Cardiac muscle cell (in vitro differentiated cells and primary cell): ENCODE measurements around the gene PEAR1. TPM values are rescaled to one million over a fixed set of nuclear protein-coding genes. Genes with fewer than 3 reads are reported as not detected.

Experiments used
- DNase-seq, 2 donors: peaks; one replicate each; pipeline versions ENCODE4 v3.0.0 to v3.0.0-alpha.2; 2010 to 2017; ENCODE audit warnings: low read depth in 1 of 2, low spot score in 1 of 2
- H3K27ac ChIP-seq: fragments of 200-600 bp; sonication (generic); 2 replicates; pipeline ENCODE4 v1.5.1; 2016
- H3K27me3 ChIP-seq: fragments of 200-600 bp; sonication (generic); 2 replicates; pipeline ENCODE4 v1.6.0; 2016; ENCODE audit warnings: control low read depth
- H3K36me3 ChIP-seq: fragments of 200-600 bp; sonication (generic); 2 replicates; pipeline ENCODE4 v1.5.1; 2016; ENCODE audit warnings: control low read depth
- H3K4me1 ChIP-seq: fragments of 200-600 bp; sonication (generic); 2 replicates; pipeline ENCODE4 v1.8.1; 2017; ENCODE audit warnings: low read depth, mild to moderate bottlenecking, mixed run types
- H3K4me3 ChIP-seq: fragments of 200-600 bp; sonication (generic); 2 replicates; pipeline ENCODE4 v1.5.1; 2016; ENCODE audit warnings: mild to moderate bottlenecking
- H3K9me3 ChIP-seq: fragments of 200-600 bp; sonication (generic); 2 replicates; pipeline ENCODE4 v1.5.1; 2017; ENCODE audit warnings: low read depth, mild to moderate bottlenecking, control low read depth
- polyA plus RNA-seq: library from polyadenylated mRNA; unstranded; fragments of >200 nt; fragmentation: Nextera tagmentation; extraction: Ambion mirVana; gene quantifications from 2 replicates; pipeline ENCODE4 v1.2.1, GENCODE V29; 2016
- total RNA-seq: library from RNA; depleted of rRNA; stranded (reverse); fragments of >200 nt; gene quantifications from 2 replicates; pipeline ENCODE4 v1.2.3, GENCODE V29; 2016
- TF ChIP-seq, protein P1 (sequence below): IDR thresholded peaks from 2 replicates; pipeline ENCODE4 v1.5.1; 2012; ENCODE audit warnings: low read depth, mild to moderate bottlenecking, low read length

Gene PEAR1
- total and polyA plus RNA-seq, 2 experiments from 2014 or later, result 0.57 to 1.1 TPM

DNA sequence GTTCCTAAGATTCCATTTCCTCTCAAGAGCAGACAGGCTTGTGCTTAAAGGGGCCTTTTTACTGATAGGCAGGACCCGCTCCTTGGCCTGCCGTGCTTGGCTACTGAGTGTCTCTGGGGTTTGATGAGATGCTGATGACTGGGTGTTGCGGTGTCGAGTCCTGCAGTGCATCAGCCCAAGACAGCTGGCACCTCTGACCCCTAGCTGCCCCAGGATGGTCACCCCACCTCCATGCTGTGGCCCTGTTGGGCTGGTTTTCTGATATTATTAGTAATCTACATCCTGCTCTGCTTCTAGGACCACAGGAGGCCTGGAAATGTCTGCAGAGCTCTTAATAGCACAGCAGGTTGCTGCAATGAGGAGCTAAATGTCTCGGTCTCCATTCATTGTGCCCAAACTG, 55.6 kb downstream of the PEAR1 start:
- no peak overlapping the region for H3K4me3 ChIP-seq
- peak overlapping the region; percentile 82 for H3K27ac ChIP-seq
- H3K4me1 ChIP-seq, result peaks cover 43% of the 10 kb centered on the region
- peaks cover 27% of the 10 kb centered on the region for H3K36me3 ChIP-seq
- no peaks in the 10 kb centered on the region for H3K9me3 ChIP-seq
- no peaks in the 10 kb centered on the region for H3K27me3 ChIP-seq
- DNase-seq, result no peak
- TF ChIP-seq, protein P1, sequence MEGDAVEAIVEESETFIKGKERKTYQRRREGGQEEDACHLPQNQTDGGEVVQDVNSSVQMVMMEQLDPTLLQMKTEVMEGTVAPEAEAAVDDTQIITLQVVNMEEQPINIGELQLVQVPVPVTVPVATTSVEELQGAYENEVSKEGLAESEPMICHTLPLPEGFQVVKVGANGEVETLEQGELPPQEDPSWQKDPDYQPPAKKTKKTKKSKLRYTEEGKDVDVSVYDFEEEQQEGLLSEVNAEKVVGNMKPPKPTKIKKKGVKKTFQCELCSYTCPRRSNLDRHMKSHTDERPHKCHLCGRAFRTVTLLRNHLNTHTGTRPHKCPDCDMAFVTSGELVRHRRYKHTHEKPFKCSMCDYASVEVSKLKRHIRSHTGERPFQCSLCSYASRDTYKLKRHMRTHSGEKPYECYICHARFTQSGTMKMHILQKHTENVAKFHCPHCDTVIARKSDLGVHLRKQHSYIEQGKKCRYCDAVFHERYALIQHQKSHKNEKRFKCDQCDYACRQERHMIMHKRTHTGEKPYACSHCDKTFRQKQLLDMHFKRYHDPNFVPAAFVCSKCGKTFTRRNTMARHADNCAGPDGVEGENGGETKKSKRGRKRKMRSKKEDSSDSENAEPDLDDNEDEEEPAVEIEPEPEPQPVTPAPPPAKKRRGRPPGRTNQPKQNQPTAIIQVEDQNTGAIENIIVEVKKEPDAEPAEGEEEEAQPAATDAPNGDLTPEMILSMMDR, result no peak

DNA sequence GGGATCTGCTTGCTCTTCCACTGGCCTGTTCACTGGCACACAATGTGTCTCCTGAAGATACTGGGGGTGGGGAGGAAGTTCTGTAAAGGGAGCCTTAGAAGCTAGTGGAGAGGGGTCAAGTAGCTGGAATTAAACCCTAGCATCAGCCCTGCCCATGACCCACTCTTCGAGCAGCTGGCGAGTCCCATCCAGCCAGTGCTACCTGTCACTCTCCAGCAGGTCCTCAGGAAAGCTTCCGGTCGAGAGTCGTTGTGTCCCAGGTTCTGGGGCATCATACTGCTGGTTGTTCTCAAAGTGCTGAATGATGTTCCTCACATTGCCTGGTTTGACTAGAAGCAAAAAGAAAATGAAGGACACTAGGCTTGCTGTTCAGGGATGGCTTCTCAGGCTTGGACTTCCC, 57.9 kb downstream of the PEAR1 start:
- no peaks in the 10 kb centered on the region for H3K9me3 ChIP-seq
- no peak for DNase-seq
- H3K27ac ChIP-seq, result peak overlapping the region; percentile 82
- peaks cover 21% of the 10 kb centered on the region for H3K36me3 ChIP-seq
- H3K27me3 ChIP-seq, result no peaks in the 10 kb centered on the region
- TF ChIP-seq, protein P1, result no peak
- H3K4me3 ChIP-seq, result no peak overlapping the region
- peaks cover 43% of the 10 kb centered on the region for H3K4me1 ChIP-seq

DNA sequence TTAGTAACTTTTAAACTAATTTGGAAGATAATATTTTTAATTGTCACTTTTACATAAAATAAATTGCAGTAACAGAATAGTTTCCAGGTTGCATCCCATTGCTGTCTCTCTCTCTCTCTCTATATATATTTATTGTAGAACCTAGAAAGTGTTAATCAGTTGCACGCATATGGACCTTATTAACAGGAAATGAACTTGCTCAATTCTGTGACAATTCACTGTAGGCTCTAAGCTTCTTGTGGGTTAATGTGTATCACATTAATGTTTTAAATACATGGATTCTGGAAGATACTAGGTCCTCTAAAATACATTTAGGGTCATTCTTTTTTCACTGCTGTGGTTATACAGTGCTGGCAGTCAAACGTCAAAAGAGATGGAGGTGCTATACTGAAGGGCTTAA, 60.1 kb downstream of the PEAR1 start:
- H3K27me3 ChIP-seq, result no peaks in the 10 kb centered on the region
- peaks cover 19% of the 10 kb centered on the region for H3K36me3 ChIP-seq
- H3K4me1 ChIP-seq, result peaks cover 54% of the 10 kb centered on the region
- DNase-seq, result no peak
- H3K9me3 ChIP-seq, result no peaks in the 10 kb centered on the region
- TF ChIP-seq, protein P1, result no peak
- no peak overlapping the region for H3K4me3 ChIP-seq
- no peak overlapping the region for H3K27ac ChIP-seq

DNA sequence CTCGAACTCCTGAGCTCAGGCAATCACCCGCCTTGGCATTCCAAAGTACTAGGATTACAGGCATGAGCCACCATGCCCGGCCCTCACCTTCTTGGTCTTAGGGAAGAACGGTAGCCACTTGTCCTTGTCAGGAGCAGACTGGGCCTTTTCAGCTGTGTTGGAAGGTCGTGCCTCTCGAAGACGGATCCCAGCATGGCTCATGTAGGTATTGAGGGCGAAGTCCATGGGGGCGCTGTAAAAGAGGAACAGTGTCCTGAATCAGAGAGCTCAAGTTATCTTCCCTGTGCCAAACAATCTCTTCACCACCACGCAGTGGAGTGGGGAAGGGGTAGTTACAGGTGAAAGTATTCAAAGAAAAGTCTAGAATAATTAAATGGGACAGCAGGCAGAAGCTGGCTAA, 62.8 kb downstream of the PEAR1 start:
- Histone ChIP-seq H3K4me1 (peaks cover 47% of the 10 kb centered on the region), H3K27ac (no peak overlapping the region), H3K4me3 (no peak overlapping the region), H3K27me3 (no peaks in the 10 kb centered on the region), H3K36me3 (peaks cover 26% of the 10 kb centered on the region), H3K9me3 (no peaks in the 10 kb centered on the region)
- DNase-seq, result no peak
- TF ChIP-seq, protein P1, result no peak

DNA sequence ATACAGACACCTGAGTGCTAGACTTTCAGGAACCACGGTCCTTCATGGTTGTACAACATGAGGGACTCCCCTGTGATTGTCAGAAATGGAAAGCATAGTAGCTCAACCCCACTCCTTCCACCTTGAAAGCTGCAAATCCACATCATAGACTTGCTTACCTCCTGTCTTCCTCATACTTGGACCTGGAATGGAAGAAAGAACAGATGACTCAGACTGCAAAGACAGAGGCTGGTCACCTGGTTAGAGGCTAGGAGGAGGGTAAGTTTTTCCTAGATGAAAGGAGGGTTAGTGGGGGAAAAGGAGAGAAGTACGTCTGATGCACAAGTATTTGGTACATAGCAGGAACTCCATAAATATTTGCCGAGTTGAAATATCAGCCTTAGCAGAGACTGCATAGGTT, 64.1 kb downstream of the PEAR1 start:
- TF ChIP-seq, protein P1, result no peak
- Histone ChIP-seq H3K9me3 (no peaks in the 10 kb centered on the region), H3K4me1 (peaks cover 39% of the 10 kb centered on the region), H3K27me3 (no peaks in the 10 kb centered on the region), H3K27ac (peak overlapping the region; percentile 93), H3K36me3 (peaks cover 26% of the 10 kb centered on the region), H3K4me3 (no peak overlapping the region)
- DNase-seq, result no peak

DNA sequence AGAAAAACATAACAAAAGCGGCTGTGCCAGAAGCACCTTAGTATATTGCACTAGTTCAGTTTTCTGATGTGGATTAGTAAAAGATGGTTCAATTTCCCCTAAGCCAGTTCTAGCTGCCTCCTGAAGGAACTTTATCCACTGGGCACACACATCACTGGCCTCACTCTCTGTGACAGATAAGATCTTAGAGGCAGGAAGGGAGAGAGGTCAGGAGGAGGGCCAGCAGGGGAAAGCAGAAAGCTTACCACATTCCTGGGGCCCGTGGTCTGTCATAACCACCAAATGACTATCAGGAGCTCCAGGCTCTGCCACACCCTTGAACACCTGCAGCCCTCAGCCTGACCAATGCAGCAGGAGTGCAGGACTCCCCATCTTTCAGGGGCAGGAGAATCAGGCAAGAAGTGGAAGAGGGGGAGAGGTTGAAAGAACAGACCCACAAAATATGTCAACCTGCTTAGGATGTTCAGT, 64.8 kb downstream of the PEAR1 start:
- Histone ChIP-seq H3K9me3 (no peaks in the 10 kb centered on the region), H3K4me1 (peaks cover 38% of the 10 kb centered on the region), H3K27ac (peak overlapping the region; percentile 93), H3K4me3 (no peak overlapping the region), H3K27me3 (no peaks in the 10 kb centered on the region), H3K36me3 (peaks cover 26% of the 10 kb centered on the region)
- TF ChIP-seq, protein P1, result no peak
- no peak for DNase-seq
